IMR-90 (cell line): Measurements from ENCODE around the gene NETO2. TPM values are rescaled to one million over a fixed set of nuclear protein-coding genes. Genes with fewer than 3 reads are reported as not detected.

Source experiments
- ATAC-seq: fragments of 200-7000 bp; cut with Tn5 transposase; 2 replicates; pipeline ENCODE4 v1.9.1; 2020; ENCODE audit warnings: low read depth, mild to moderate bottlenecking, moderate library complexity
- BruUV-seq: library from RNA; stranded (reverse); fragments of 400-500 nt; replicated peaks from 2 replicates; lab custom pipeline; 2021; lab: Mats Ljungman, UMichigan
- CTCF ChIA-PET: fragments of 300-600 bp; formaldehyde crosslinking; extraction: SDS; loops from one replicate; lab custom pipeline; 2021; ENCODE audit warnings: antibody characterized with exemption; lab: Yijun Ruan, JAX
- POLR2A ChIA-PET: fragments of 300-600 bp; sonication (Branson Sonifier 250); formaldehyde crosslinking; loops from one replicate; lab custom pipeline; 2022; ENCODE audit warnings: antibody characterized with exemption; ENCODE audit not compliant: unreplicated experiment; lab: Charles Lee
- DNase-seq: peaks from one replicate; pipeline ENCODE4 v3.0.0; 2013
- H2AFZ ChIP-seq: replicated peaks from 2 replicates; pipeline ENCODE3; 2013; ENCODE audit warnings: low read length, mild to moderate bottlenecking; ENCODE audit not compliant: poor library complexity
- H2AK5ac ChIP-seq: 2 replicates; pipeline ENCODE4 v1.6.1; 2013; ENCODE audit warnings: low read depth, low read length, inconsistent platforms
- H2AK9ac ChIP-seq: replicated peaks from 2 replicates; pipeline ENCODE3; 2013; ENCODE audit warnings: mild to moderate bottlenecking, low read depth, low read length, moderate library complexity; ENCODE audit not compliant: poor library complexity
- H2BK120ac ChIP-seq: 2 replicates; pipeline ENCODE4 v1.6.1; 2013; ENCODE audit warnings: low read depth, low read length, inconsistent platforms
- H2BK15ac ChIP-seq: 3 replicates; pipeline ENCODE4 v1.6.1; 2013; ENCODE audit warnings: low read depth, low read length, inconsistent platforms
- H2BK20ac ChIP-seq: 2 replicates; pipeline ENCODE4 v1.6.1; 2013; ENCODE audit warnings: low read depth, mild to moderate bottlenecking, inconsistent platforms, low read length, moderate library complexity
- H2BK5ac ChIP-seq: 2 replicates; pipeline ENCODE4 v1.6.1; 2013; ENCODE audit warnings: mild to moderate bottlenecking, low read depth, low read length, inconsistent platforms; ENCODE audit not compliant: poor library complexity, severe bottlenecking
- H3K14ac ChIP-seq: replicated peaks from 2 replicates; pipeline ENCODE4 v1.6.1; 2013; ENCODE audit warnings: low read depth, low read length, inconsistent platforms
- H3K18ac ChIP-seq: 2 replicates; pipeline ENCODE4 v1.6.1; 2013; ENCODE audit warnings: low read depth, low read length, control low read depth
- H3K23ac ChIP-seq: 2 replicates; pipeline ENCODE4 v1.6.1; 2013; ENCODE audit warnings: low read depth, low read length, inconsistent platforms
- H3K27ac ChIP-seq: 2 replicates; pipeline ENCODE4 v1.5.1; 2013; ENCODE audit warnings: mild to moderate bottlenecking, control low read depth, low read length; ENCODE audit not compliant: insufficient read depth
- H3K27me3 ChIP-seq: 2 replicates; pipeline ENCODE4 v1.6.1; 2013; ENCODE audit warnings: low read length; ENCODE audit not compliant: control insufficient read depth, insufficient read depth
- H3K36me3 ChIP-seq: 2 replicates; pipeline ENCODE4 v1.6.1; 2013; ENCODE audit warnings: low read length, mixed read lengths; ENCODE audit not compliant: control insufficient read depth, insufficient read depth
- H3K4ac ChIP-seq: 2 replicates; pipeline ENCODE4 v1.6.1; 2013; ENCODE audit warnings: low read depth, low read length, inconsistent platforms
- H3K4me1 ChIP-seq: 2 replicates; pipeline ENCODE4 v1.6.1; 2013; ENCODE audit warnings: low read length, mixed read lengths; ENCODE audit not compliant: control insufficient read depth, insufficient read depth
- H3K4me2 ChIP-seq: 2 replicates; pipeline ENCODE4 v1.6.1; 2013; ENCODE audit warnings: low read depth, mild to moderate bottlenecking, control low read depth, low read length, moderate library complexity
- H3K4me3 ChIP-seq: 2 replicates; pipeline ENCODE4 v1.5.1; 2013; ENCODE audit warnings: low read depth, mild to moderate bottlenecking, control low read depth, low read length, moderate library complexity; ENCODE audit not compliant: insufficient read depth
- H3K56ac ChIP-seq: 2 replicates; pipeline ENCODE4 v1.6.1; 2013; ENCODE audit warnings: low read length, inconsistent platforms; ENCODE audit not compliant: insufficient read depth; ENCODE audit errors: extremely low read depth
- H3K79me1 ChIP-seq, 2 experiments: 2 replicates each; pipeline ENCODE4 v1.6.1; 2013; ENCODE audit warnings: low read length in 2 of 2, inconsistent platforms in 1 of 2, low read depth in 1 of 2
- H3K9ac ChIP-seq: 2 replicates; pipeline ENCODE4 v1.6.1; 2013; ENCODE audit warnings: low read depth, low read length, control low read depth
- H3K9me1 ChIP-seq: 2 replicates; pipeline ENCODE4 v1.6.1; 2013; ENCODE audit warnings: low read length, inconsistent platforms; ENCODE audit not compliant: insufficient read depth
- H3K9me3 ChIP-seq: 2 replicates; pipeline ENCODE4 v1.6.1; 2013; ENCODE audit warnings: low read length; ENCODE audit not compliant: control insufficient read depth, insufficient read depth
- H4K20me1 ChIP-seq: 2 replicates; pipeline ENCODE4 v1.6.1; 2013; ENCODE audit warnings: low read length, inconsistent platforms; ENCODE audit not compliant: insufficient read depth
- H4K5ac ChIP-seq: 2 replicates; pipeline ENCODE4 v1.6.1; 2013; ENCODE audit warnings: mild to moderate bottlenecking, low read depth, low read length, control low read depth
- H4K8ac ChIP-seq, 2 experiments: 2 replicates each; pipeline ENCODE4 v1.6.1; 2013; ENCODE audit warnings: low read depth in 2 of 2, low read length in 2 of 2, control low read depth in 1 of 2, inconsistent platforms in 1 of 2
- H4K91ac ChIP-seq: 2 replicates; pipeline ENCODE4 v1.6.1; 2013; ENCODE audit warnings: low read depth, low read length, inconsistent platforms; ENCODE audit not compliant: insufficient read depth
- BHLHE40 ChIP-seq: fragments of 150-350 bp; IDR thresholded peaks from 2 replicates; pipeline ENCODE4 v1.6.1; 2016; ENCODE audit warnings: mild to moderate bottlenecking, low read depth, low read length
- CEBPB ChIP-seq: IDR thresholded peaks from 2 replicates; pipeline ENCODE4 v1.6.1; 2012; ENCODE audit warnings: low read depth, low read length, improper control_type of control experiment
- CTCF ChIP-seq: conservative IDR thresholded peaks from 2 replicates; pipeline ENCODE4 v1.5.1; 2012; ENCODE audit warnings: mild to moderate bottlenecking, low read depth, low read length, improper control_type of control experiment
- ELK1 ChIP-seq: fragments of 150-350 bp; IDR thresholded peaks from 2 replicates; pipeline ENCODE4 v1.6.1; 2016; ENCODE audit warnings: low read depth, mild to moderate bottlenecking, low read length, moderate library complexity, borderline replicate concordance
- FOS ChIP-seq: fragments of 150-350 bp; IDR thresholded peaks from 2 replicates; pipeline ENCODE4 v1.6.1; 2016; ENCODE audit warnings: low read depth, low read length
- MAFK ChIP-seq: IDR thresholded peaks from 2 replicates; pipeline ENCODE4 v1.6.1; 2012; ENCODE audit warnings: low read depth, low read length, improper control_type of control experiment
- MAZ ChIP-seq: IDR thresholded peaks from 2 replicates; pipeline ENCODE4 v1.6.1; 2012; ENCODE audit warnings: low read depth, mild to moderate bottlenecking, low read length, improper control_type of control experiment, moderate library complexity, borderline replicate concordance
- MXI1 ChIP-seq: IDR thresholded peaks from 2 replicates; pipeline ENCODE4 v1.6.1; 2012; ENCODE audit warnings: low read depth, mild to moderate bottlenecking, low read length, moderate library complexity, borderline replicate concordance
- NFE2L2 ChIP-seq: fragments of 150-350 bp; IDR thresholded peaks from 2 replicates; pipeline ENCODE4 v1.6.1; 2016; ENCODE audit warnings: low read depth, mild to moderate bottlenecking, low read length
- POLR2A ChIP-seq: IDR thresholded peaks from 2 replicates; pipeline ENCODE4 v1.6.1; 2012; ENCODE audit warnings: mild to moderate bottlenecking, low read depth, low read length
- RAD21 ChIP-seq: IDR thresholded peaks from 2 replicates; pipeline ENCODE4 v1.6.1; 2012; ENCODE audit warnings: low read length, improper control_type of control experiment
- RCOR1 ChIP-seq: IDR thresholded peaks from 2 replicates; pipeline ENCODE4 v1.6.1; 2012; ENCODE audit warnings: mild to moderate bottlenecking, low read length, improper control_type of control experiment; ENCODE audit not compliant: insufficient replicate concordance
- RFX5 ChIP-seq: IDR thresholded peaks from 2 replicates; pipeline ENCODE4 v1.8.0; 2012; ENCODE audit warnings: low read depth, mild to moderate bottlenecking, low read length, moderate library complexity
- SMC3 ChIP-seq: fragments of 150-350 bp; IDR thresholded peaks from 2 replicates; pipeline ENCODE4 v1.6.1; 2016; ENCODE audit warnings: low read depth, mild to moderate bottlenecking, antibody characterized with exemption, low read length, moderate library complexity
- USF2 ChIP-seq: fragments of 150-350 bp; IDR thresholded peaks from 2 replicates; pipeline ENCODE4 v1.6.1; 2017; ENCODE audit warnings: mild to moderate bottlenecking, antibody characterized with exemption, low read length, low read depth
- WGBS, 2 experiments: methylation state at CpG; one replicate each; pipeline versions ENCODE4 v1.1.5 to v1.1.7; 2013; ENCODE audit warnings: missing lambda C conversion rate in 2 of 2; ENCODE audit not compliant: insufficient read length in 1 of 2; ENCODE audit errors: extremely low coverage in 2 of 2; 5-methylcytosine and 5-hydroxymethylcytosine counted together
- dilution Hi-C: fragments of 300-500 bp; cut with HindIII; formaldehyde crosslinking; loops from one replicate; pipeline ENCODE4 v1.14.3; 2018; ENCODE audit warnings: low sequenced_read_pairs; ENCODE audit not compliant: unreplicated experiment
- in situ Hi-C: fragments of 300-500 bp; cut with MboI; formaldehyde crosslinking; loops from 3 replicates; pipeline ENCODE4 v1.14.3; 2019; ENCODE audit warnings: low sequenced_read_pairs, inconsistent platforms, mixed read lengths
- intact Hi-C: fragments of 100-400 bp; cut with micrococcal nuclease; formaldehyde crosslinking; loops from 2 replicates; pipeline ENCODE4 v1.10.0; 2022
- polyA plus RNA-seq, 3 experiments: library from polyadenylated mRNA; depleted of rRNA; stranded (reverse); fragments of >200 nt; gene quantifications; 2 replicates each; pipeline ENCODE4 v1.2.3, GENCODE V29; 2012; ENCODE audit warnings: low replicate concordance in 1 of 3
- total RNA-seq: library from RNA; depleted of rRNA; stranded (reverse); fragments of >200 nt; gene quantifications from 2 replicates; pipeline ENCODE4 v1.2.3, GENCODE V29; 2012

Gene NETO2
- total and polyA plus RNA-seq, 2 of the 4 experiments (the other 2 are of a cell fraction): 38.5 to 39.3 TPM

GRCh38 chr16:47065766-47066688 is 77.7 kb downstream of the NETO2 start:
- no peak overlapping the region for H2AFZ ChIP-seq
- dilution Hi-C loops: no loop called here
- H3K36me3 ChIP-seq: no peaks in the 10 kb centered on the region
- no TSS peak for BruUV-seq
- no peak overlapping the region for H3K56ac ChIP-seq
- H2AK5ac ChIP-seq: no peak overlapping the region
- no peaks in the 10 kb centered on the region for H3K79me1 ChIP-seq
- H3K9me3 ChIP-seq: no peaks in the 10 kb centered on the region
- no peak overlapping the region for H3K9ac ChIP-seq
- H4K8ac ChIP-seq: no peak overlapping the region
- CTCF ChIA-PET: no interaction called here
- H3K4ac ChIP-seq: no peak overlapping the region
- H3K27me3 ChIP-seq: peaks cover 6% of the 10 kb centered on the region; the same call in 1 of the 2 replicates
- no peak overlapping the region for H4K5ac ChIP-seq
- no peaks in the 10 kb centered on the region for H4K20me1 ChIP-seq
- H3K4me1 ChIP-seq: no peaks in the 10 kb centered on the region
- no peak overlapping the region for H3K27ac ChIP-seq
- no peak overlapping the region for H2BK120ac ChIP-seq
- no peak overlapping the region for H2BK5ac ChIP-seq
- H3K9me1 ChIP-seq: no peaks in the 10 kb centered on the region
- no peak overlapping the region for H2AK9ac ChIP-seq
- ATAC-seq: no peak
- intact Hi-C loops: no loop called here
- H3K14ac ChIP-seq: no peak overlapping the region
- no peak overlapping the region for H3K4me2 ChIP-seq
- H3K23ac ChIP-seq: no peak overlapping the region
- POLR2A ChIA-PET: no interaction called here
- no peak for DNase-seq
- in situ Hi-C loops: no loop called here
- no peak overlapping the region for H2BK20ac ChIP-seq
- no peak overlapping the region for H4K91ac ChIP-seq
- H3K18ac ChIP-seq: no peak overlapping the region
- no peak overlapping the region for H2BK15ac ChIP-seq
- H3K4me3 ChIP-seq: no peak overlapping the region
- 80% methylated on average over 1 of the region's 13 CpGs; no CpG with 5 or more reads in 1 of the 2 experiments for WGBS, 2 experiments
- no peak for TF ChIP-seq BHLHE40
- no peak for TF ChIP-seq MAZ
- TF ChIP-seq MXI1: no peak
- no peak for TF ChIP-seq MAFK
- TF ChIP-seq FOS: no peak
- TF ChIP-seq POLR2A: no peak
- TF ChIP-seq CEBPB: no peak
- TF ChIP-seq CTCF: no peak
- TF ChIP-seq SMC3: no peak
- TF ChIP-seq ELK1: no peak
- no peak for TF ChIP-seq RCOR1
- no peak for TF ChIP-seq RAD21
- TF ChIP-seq RFX5: no peak
- no peak for TF ChIP-seq NFE2L2
- no peak for TF ChIP-seq USF2
